ENCODE results near the gene BCL3.

GRCh38 chr19:44799627-44800346, 51.3 kb downstream of the BCL3 start:
- no peak for TF ChIP-seq POLR2A (IDR thresholded peaks at IDR 0.05)
- TF ChIP-seq CTCF (IDR thresholded peaks at IDR 0.05) = no peak
- no peak for TF ChIP-seq EP300 (IDR thresholded peaks at IDR 0.05; ENCODE audit: low read depth)
- TF ChIP-seq POLR2AphosphoS5 (IDR thresholded peaks at IDR 0.05) = no peak

Measured in transverse colon (tissue), 4 donors.